ENCODE measurements around the gene COMMD3. TPM values are rescaled to one million over a fixed set of nuclear protein-coding genes. Genes with fewer than 3 reads are reported as not detected.

COMMD3 gene
- 10 to 100 TPM; 10.4 to 14.9 TPM for total RNA-seq
- polyA plus RNA-seq (2013, experiment 1 of 2) = 30.4 TPM
- 22.6 TPM for polyA plus RNA-seq (2013, experiment 2 of 2)
- long read RNA-seq, experiment 1, transcript COMMD3-201 (8 exons, 1,342 nt) = major isoform, 6 of 10 reads
- long read RNA-seq, experiment 1, partial matches to known transcripts = 1 of 10 reads
- long read RNA-seq, experiment 1, other reads (novel, unspliced or antisense) = 2 of 10 reads
- long read RNA-seq, experiment 2, transcript COMMD3-201 (8 exons, 1,342 nt) = major isoform, 17 of 21 reads
- long read RNA-seq, experiment 2, partial matches to known transcripts = 0 of 21 reads
- long read RNA-seq, experiment 2, other reads (novel, unspliced or antisense) = 2 of 21 reads
- long read RNA-seq, experiment 3, transcript COMMD3-201 (8 exons, 1,342 nt) = major isoform, 7 of 11 reads
- long read RNA-seq, experiment 3, partial matches to known transcripts = 1 of 11 reads
- long read RNA-seq, experiment 3, other reads (novel, unspliced or antisense) = 2 of 11 reads
- long read RNA-seq, experiment 4, transcript COMMD3-201 (8 exons, 1,342 nt) = major isoform, 45 of 52 reads
- long read RNA-seq, experiment 4, partial matches to known transcripts = 0 of 52 reads
- long read RNA-seq, experiment 4, other reads (novel, unspliced or antisense) = 7 of 52 reads

- Mint-ChIP-seq H3K27ac (peak within 1 kb of the TSS; percentile 75), H3K4me3 (peak within 1 kb of the TSS; percentile 74), H3K27me3 (ENCODE audit: insufficient read depth) (peaks cover 79% of the 10 kb centered on the region), H3K4me1 (peaks cover 15% of the 10 kb centered on the region), H3K36me3 (ENCODE audit: low read depth) (no peaks in the 10 kb centered on the region), H3K9me3 (no peaks in the 10 kb centered on the region)
- TF ChIP-seq, protein P1, sequence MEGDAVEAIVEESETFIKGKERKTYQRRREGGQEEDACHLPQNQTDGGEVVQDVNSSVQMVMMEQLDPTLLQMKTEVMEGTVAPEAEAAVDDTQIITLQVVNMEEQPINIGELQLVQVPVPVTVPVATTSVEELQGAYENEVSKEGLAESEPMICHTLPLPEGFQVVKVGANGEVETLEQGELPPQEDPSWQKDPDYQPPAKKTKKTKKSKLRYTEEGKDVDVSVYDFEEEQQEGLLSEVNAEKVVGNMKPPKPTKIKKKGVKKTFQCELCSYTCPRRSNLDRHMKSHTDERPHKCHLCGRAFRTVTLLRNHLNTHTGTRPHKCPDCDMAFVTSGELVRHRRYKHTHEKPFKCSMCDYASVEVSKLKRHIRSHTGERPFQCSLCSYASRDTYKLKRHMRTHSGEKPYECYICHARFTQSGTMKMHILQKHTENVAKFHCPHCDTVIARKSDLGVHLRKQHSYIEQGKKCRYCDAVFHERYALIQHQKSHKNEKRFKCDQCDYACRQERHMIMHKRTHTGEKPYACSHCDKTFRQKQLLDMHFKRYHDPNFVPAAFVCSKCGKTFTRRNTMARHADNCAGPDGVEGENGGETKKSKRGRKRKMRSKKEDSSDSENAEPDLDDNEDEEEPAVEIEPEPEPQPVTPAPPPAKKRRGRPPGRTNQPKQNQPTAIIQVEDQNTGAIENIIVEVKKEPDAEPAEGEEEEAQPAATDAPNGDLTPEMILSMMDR (conservative IDR thresholded peaks at IDR 0.05) = no peak
- H3K4me3 ChIP-seq (ENCODE audit: low read length) = peak within 1 kb of the TSS; percentile 92
- DNase-seq = peak; percentile 91
- peaks cover 3% of the 10 kb centered on the region for H3K4me1 ChIP-seq (ENCODE audit: control insufficient read depth, insufficient read depth, low read length)
- H3K9ac ChIP-seq (ENCODE audit: extremely low read depth, low read length, poor library complexity, severe bottlenecking) = peak within 1 kb of the TSS; percentile 52
- peaks cover 69% of the 10 kb centered on the region for H3K27me3 ChIP-seq (ENCODE audit: control insufficient read depth, insufficient read depth, low read length, poor library complexity, severe bottlenecking)
- no peaks in the 10 kb centered on the region for H3K9me3 ChIP-seq (ENCODE audit: control insufficient read depth, low read length)
- peak within 1 kb of the TSS; percentile 69 for H3K27ac ChIP-seq (ENCODE audit: low read depth, low read length)
- WGBS, 2 experiments (ENCODE audit: insufficient coverage in 1 of 2, insufficient read length in 1 of 2) = 0 to 1% methylated on average over 17 to 63 of the region's 63 CpGs
- no peaks in the 10 kb centered on the region for H3K36me3 ChIP-seq (ENCODE audit: control insufficient read depth, insufficient read depth, low read length)
These were observed at the start of gene COMMD3 for GRCh38 chr10:22316286-22317075. COMMD3 (plus strand) TSS chr10:22316388; CDS start chr10:22316418, 30 bp downstream.

DNA sequence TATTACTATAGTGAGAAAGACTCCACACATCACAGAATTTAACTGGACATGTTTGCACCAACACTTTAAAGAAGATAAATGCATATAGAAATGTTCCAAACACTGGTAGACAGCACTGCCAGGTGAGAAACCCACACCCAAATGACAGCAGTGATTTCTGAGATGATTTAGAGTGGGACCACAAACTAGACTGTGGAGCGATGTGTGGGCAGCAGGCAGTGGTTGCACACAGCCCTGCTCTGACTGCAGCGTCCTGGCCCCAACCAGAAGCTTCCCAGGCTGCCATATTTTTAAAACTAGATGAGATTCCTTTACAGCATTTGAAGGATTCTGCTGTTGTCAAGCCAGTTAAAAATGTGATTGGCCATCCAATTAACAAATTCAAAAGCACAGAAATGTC lies 47.7 kb upstream of the COMMD3 start:
- Histone ChIP-seq H3K9ac (ENCODE audit: extremely low read depth, low read length, poor library complexity, severe bottlenecking) (no peak overlapping the region), H3K9me3 (ENCODE audit: control insufficient read depth, low read length) (no peaks in the 10 kb centered on the region), H3K4me3 (ENCODE audit: low read length) (no peak overlapping the region), H3K27ac (ENCODE audit: low read depth, low read length) (no peak overlapping the region), H3K4me1 (ENCODE audit: control insufficient read depth, insufficient read depth, low read length) (no peaks in the 10 kb centered on the region), H3K36me3 (ENCODE audit: control insufficient read depth, insufficient read depth, low read length) (no peaks in the 10 kb centered on the region), H3K27me3 (ENCODE audit: control insufficient read depth, insufficient read depth, low read length, poor library complexity, severe bottlenecking) (no peaks in the 10 kb centered on the region)
- no peak for DNase-seq
- Mint-ChIP-seq H3K27ac (no peak overlapping the region), H3K4me1 (no peaks in the 10 kb centered on the region), H3K27me3 (ENCODE audit: insufficient read depth) (peaks cover 12% of the 10 kb centered on the region), H3K36me3 (ENCODE audit: low read depth) (no peaks in the 10 kb centered on the region), H3K4me3 (no peak overlapping the region), H3K9me3 (no peaks in the 10 kb centered on the region)
- 89 to 100% methylated on average over 2 of the region's 2 CpGs for WGBS, 2 experiments (ENCODE audit: insufficient coverage in 1 of 2, insufficient read length in 1 of 2)
- TF ChIP-seq, protein P1 (conservative IDR thresholded peaks at IDR 0.05) = no peak

GRCh38 chr10:22271786-22272185 lies 44.4 kb upstream of the COMMD3 start:
- H3K9me3 Mint-ChIP-seq = no peaks in the 10 kb centered on the region
- H3K4me3 Mint-ChIP-seq = no peak overlapping the region
- Histone ChIP-seq H3K36me3 (ENCODE audit: control insufficient read depth, insufficient read depth, low read length) (no peaks in the 10 kb centered on the region), H3K27ac (ENCODE audit: low read depth, low read length) (no peak overlapping the region), H3K9me3 (ENCODE audit: control insufficient read depth, low read length) (no peaks in the 10 kb centered on the region), H3K9ac (ENCODE audit: extremely low read depth, low read length, poor library complexity, severe bottlenecking) (no peak overlapping the region), H3K27me3 (ENCODE audit: control insufficient read depth, insufficient read depth, low read length, poor library complexity, severe bottlenecking) (no peaks in the 10 kb centered on the region), H3K4me1 (ENCODE audit: control insufficient read depth, insufficient read depth, low read length) (no peaks in the 10 kb centered on the region), H3K4me3 (ENCODE audit: low read length) (no peak overlapping the region)
- no peaks in the 10 kb centered on the region for H3K4me1 Mint-ChIP-seq
- 87 to 91% methylated on average over 2 to 6 of the region's 6 CpGs for WGBS, 2 experiments (ENCODE audit: insufficient coverage in 1 of 2, insufficient read length in 1 of 2)
- TF ChIP-seq, protein P1 (conservative IDR thresholded peaks at IDR 0.05) = no peak
- no peak for DNase-seq
- H3K36me3 Mint-ChIP-seq (ENCODE audit: low read depth) = no peaks in the 10 kb centered on the region
- peaks cover 3% of the 10 kb centered on the region for H3K27me3 Mint-ChIP-seq (ENCODE audit: insufficient read depth)
- no peak overlapping the region for H3K27ac Mint-ChIP-seq
